NCI-H146 (cell line): ENCODE measurements around the gene LACTB.
A peak's percentile ranks its signal among the peaks of the same experiment; 100 is the strongest.

Source experiments
- DNase-seq: peaks from one replicate; lab custom pipeline; 2025; lab: John Stamatoyannopoulos, UW

Gene LACTB

DNA sequence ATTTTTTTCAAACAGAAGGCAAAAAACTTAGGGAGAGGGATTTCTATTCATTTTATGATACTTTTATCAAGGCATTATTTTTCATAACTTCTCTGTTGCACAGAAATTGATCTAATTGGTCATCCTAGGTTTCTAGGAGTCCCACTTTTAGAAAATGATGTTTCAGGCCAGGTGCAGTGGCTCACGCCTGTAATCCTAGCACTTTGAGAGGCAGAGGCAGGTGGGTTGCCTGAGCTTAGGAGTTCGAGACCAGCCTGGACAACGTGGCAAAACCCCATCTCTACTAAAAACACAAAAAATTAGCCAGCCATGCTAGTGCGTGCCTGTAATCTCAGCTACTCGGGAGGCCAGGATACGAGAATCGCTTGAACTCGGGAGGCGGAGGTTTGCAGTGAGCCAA lies 2.8 kb downstream of the LACTB start:
- no peak for DNase-seq

DNA sequence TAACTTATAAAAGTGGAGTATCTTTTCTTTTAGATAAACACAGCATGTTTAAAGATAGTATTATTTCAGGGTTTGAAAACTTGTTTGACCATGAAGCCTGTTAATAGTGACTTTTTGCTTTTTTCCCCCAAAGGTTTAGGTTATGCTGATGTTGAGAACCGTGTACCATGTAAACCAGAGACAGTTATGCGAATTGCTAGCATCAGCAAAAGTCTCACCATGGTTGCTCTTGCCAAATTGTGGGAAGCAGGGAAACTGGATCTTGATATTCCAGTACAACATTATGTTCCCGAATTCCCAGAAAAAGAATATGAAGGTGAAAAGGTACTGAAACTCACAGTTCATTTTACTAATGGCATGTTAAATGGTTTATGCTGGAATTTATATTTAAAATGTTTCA lies 5.1 kb downstream of the LACTB start:
- DNase-seq, result no peak

DNA sequence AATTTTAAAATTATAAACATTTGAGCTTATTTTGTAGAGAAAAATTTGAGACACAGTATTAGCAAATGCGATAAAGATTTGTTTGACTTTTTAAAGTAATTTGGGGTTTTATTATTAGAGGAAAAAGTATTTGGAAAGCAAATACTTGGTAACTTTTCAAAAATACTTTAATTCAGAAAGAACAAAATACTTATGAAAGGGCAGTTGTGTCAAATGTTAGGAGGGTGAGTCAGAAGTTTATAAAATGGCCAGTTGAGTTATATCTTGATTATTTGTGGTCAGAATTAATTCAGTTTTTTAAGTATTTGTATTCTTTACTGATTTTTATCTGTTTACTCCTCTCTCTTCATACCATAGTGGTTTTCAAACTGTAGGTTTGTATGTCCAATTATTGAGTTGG lies 12.1 kb downstream of the LACTB start:
- no peak for DNase-seq

DNA sequence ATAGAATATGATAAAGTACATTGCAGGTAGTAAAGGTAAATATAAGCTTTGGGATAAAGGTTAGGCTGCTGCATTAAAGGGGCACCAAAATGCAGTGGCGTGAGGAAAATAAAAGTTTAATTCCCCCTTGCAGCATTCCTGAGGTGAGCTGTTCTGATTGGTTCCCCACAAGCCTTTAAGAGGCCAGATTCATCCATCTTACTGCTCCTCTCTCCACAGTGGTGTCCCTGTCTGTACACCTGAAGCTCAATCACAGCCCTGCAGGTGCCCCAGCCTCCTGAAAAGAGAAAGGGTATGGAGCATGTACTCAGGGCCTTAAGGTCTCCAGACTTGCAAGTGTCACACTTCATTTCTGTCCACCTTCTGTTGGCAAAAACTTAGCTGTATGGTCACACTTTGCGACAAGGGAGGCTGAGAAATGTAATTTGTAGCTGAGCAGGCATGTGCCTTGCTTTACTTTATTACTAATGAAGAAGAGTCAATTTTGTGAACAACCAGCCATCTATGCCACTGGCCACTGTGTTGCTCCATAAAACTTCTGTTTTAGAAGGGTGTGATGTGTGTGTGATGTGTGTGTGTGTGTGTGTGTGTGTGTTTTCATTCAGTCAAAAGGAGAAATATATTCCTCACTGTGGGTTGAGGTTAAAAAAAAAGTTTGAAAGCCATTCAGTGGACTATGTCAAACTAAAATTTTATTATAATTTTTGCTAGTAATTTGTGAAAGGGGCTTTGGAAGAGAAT lies 12.8 kb downstream of the LACTB start:
- DNase-seq, result no peak

DNA sequence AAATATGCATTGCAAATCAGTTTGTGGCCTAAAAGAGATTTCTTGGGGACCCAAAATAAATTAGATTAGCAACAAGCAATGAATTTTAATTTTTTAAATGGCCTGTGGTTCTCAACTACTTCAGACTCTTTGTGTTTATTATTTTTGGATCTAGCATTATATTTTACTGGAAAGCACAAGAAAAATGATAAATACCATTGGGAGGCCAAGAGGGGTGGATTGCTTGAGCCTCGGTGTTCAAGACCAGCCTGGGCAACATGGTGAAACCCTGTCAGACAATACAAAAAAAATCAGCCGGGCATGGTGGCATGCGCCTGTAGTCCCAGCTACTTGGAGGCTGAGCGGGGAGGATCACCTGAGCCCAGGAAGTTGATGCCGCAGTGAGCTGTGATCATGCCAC lies 13.6 kb downstream of the LACTB start:
- no peak for DNase-seq

DNA sequence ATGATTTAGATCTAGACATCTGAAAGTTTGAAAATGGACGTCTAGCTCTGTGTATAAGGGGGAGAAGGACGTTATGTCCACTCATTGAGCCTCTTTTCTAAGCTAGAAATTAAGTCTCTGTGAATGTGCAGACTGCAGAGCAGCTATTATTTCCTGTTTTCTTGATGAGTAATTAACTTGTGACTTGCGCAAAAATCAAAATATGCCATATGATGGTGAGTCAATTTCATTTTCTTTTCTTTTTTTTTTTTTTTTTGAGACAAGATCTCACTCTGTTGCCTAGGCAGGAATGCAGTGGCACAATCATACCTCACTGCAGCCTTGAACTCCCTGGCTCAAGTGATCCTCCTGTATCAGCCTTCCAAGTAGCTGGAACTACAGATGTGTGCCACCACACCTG lies 14.1 kb downstream of the LACTB start:
- no peak for DNase-seq

DNA sequence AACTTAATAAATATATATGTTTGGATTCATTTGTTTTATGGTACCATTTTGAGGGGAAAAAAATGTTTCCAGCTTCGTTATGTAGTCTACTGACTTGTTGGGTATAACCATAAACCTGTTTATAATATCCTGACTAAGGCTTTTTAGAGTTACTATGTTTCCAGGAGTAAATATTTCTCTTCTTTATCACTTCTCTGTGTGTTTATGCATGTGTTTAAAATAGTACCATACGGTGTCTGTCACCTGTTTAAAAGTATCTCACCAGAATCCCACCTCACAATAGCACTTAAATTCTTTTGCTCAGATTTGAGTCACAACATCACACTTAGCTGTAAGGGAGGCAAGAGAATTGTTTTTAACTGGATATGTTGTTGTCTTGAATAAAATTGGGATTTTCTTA lies 15.1 kb downstream of the LACTB start:
- DNase-seq, result no peak

DNA sequence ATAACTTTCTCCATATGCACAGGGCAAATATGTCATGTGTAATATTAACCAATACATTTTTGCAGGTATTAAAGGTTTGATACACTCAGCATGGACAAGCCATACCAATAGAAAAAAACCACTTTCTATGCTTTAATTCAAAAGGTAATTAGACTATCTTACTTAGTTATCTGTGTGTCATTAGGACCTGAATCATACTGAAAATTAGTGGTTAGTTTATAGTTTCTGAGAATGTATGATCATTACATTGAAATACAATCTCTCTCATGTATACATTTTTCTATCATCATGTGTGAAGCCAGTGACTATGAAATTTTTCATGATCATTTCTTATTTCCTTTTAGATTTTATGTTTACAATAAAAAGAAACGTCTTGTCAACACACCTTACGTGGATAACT lies 19.3 kb downstream of the LACTB start:
- DNase-seq, result no peak

DNA sequence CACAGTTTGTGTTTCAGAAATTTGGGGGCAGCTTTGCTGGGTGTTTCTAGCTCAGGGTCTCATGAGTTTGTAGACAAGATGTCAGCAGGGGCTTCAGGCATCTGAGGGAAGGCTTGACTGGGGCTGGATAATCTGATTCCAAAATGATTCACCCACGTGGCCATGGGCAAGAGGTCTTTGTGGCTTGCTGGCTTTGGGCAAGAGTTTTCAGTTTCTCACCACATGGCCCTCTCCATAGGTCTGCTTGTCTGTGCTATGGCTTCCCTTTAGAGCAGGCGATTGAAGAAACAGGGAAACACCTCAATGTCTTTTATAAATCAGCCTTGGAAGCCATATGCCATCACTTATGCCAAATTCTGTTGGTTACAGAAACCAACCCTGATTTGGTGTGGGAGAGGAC lies 23.8 kb downstream of the LACTB start:
- no peak for DNase-seq

DNA sequence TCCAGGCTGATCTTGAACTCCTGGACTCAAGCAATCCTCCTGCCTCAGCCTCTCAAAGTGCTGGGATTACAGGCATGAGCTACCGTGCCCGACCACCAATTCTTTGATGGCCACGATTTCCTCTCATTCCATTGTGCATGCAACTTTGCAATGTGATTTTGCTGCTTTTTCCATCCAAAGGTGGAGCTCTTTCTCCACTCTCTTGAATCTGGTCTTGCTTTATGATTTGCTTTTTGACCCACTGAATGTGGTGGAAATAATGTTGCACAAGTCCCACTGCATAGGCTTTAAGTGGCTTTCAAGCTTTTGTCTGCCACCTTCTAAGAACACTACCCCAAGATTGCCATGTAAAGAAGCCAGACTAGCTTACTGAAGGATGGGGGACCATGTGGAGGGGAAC lies 25.0 kb downstream of the LACTB start:
- no peak for DNase-seq

DNA sequence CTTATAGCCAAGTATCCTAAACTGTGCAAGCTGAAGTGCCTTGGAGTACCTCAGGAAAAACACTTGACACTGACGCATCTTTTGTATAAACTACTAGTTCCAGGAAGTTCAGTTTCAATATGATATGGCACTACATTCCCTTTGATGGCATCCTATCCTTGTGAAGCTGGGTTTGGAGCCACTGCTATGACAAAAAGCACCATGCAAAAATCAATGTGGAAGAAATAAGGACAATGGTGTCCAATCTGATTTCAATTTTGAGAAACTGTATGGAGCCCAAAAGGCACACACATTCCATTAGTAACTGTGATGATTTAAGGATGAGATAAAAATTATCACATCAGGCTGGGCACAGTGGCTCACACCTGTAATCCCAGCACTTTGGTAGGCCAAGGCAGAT lies 30.0 kb downstream of the LACTB start:
- DNase-seq, result no peak

DNA sequence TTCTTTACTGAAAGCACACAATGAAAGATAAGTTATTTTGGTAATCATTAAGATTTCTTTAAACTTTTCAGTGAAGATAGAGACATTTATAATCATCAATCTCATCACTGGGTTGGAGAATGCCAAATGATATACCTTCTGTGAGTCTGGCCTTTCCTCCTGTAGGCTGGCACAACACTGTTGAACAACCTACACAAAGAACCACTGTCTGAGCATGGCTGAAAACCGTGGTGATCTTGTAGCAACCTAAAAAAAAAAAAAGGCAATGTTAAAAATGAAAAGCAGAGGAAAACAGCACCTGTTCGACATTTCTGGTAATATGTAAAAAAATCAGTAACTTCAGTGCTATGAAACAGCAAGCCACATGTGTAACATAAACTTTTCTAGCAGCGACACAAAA lies 33.8 kb downstream of the LACTB start:
- no peak for DNase-seq

DNA sequence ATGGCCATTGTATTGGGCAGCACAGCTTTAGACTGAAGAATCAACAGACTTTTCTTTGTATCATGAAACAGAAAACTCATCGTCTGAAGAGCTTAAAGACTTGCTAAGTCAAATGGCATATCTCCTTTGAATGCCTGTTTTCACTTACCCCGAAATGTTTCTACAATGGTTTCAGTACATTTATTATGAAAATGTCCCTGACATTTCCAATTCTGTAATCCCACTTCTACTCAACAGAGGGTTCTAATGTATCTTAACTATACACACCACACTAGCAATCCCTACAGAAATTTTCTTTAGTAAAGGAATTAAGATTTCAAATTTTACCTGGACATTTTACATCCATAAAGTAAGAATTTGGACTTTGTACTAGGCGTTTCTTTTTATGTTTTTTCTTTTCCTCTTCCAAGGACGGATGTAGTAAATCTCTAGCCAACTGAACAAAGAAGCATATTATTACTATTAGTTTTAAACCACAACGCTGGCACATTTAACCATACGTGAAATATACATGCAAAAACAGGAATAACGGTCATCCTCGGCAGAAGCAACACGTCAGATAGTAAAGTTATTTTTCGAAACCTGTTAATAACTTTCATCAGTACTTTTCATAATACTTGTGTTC lies 34.5 kb downstream of the LACTB start:
- DNase-seq, result no peak

DNA sequence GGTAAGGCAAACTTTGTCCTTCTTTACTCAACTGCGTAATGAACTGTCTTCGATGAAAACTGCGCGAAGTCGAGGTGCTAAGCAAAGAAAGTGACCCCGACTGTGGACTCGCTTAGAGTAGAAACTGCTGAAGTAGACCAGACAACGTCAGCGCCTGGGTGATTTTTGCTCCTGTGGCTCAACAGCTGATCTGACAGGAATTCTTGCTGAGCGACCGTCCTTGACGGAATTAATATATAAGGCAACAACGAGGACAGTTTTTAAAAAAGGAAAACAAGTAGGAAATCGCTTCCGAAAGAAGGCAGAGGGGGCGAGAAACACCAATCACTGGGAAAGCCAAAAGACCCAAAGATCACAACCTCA lies 35.1 kb downstream of the LACTB start:
- peak; percentile 26 for DNase-seq

DNA sequence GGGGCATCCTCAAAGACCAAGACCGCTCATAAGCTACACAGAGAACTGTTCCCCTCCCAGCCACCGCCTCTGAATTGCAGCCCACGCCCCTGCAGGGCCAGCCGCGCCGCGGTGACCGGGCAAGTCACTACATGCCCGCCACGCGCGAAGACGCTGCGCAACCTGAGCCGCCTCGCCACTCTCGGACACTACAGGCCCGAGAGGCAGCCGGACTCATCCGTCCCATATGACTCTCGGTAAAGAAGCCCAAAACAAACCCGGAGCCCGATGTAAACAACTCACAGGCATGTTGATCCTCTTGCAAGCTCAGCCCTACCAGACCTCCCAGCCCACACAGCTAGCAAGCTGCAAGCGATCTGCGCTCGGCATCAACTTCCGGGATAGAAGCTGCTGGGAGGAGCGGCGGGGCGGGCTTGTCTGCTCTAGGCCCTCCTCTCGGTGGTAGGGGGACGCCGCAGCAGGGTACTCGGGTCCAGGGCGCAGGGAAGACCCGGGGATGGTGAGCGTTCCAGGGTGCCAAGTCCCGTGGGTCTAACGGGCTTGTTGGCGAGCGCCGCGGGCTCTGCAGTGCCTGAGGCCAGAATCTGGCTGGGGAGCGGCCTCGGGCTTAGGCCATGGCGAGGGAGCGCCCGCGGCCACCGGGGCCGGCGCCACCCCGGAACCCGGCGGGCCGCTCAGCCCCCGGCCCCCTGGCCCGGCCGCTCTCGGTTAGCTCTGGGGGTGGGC lies 35.6 kb downstream of the LACTB start, which contains the start of gene RPS27L:
RPS27L (minus strand) TSS at position 360 of the 726 bp plus-strand sequence; CDS start at position 288, 72 bp downstream.
- DNase-seq, result peak; percentile 88

DNA sequence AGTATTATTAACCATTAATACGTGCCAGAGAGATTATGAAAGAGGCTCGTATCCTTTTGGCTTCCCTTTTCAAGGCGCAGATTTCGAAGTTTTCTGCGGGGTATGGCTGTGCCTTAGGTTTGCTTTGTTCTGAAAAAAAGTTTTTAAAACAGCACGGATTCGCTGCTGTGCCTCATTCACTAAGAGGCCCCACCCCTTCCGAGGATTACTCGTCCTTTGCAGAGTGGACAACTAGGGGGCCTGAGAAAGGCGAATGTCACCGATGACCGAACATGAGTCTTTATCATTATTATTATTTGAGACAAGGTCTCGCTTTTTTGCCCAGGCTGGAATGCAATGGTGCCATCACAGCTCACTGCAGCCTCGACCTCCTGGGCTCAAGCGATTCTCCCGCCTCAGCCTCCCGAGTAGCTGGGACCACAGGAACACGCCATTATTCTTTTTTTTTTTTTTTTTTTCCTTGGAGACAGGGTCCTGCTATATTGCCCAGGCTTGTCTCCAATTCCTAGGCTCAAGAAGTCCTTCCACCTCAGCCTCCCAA lies 36.3 kb downstream of the LACTB start:
- peak; percentile 30 for DNase-seq

DNA sequence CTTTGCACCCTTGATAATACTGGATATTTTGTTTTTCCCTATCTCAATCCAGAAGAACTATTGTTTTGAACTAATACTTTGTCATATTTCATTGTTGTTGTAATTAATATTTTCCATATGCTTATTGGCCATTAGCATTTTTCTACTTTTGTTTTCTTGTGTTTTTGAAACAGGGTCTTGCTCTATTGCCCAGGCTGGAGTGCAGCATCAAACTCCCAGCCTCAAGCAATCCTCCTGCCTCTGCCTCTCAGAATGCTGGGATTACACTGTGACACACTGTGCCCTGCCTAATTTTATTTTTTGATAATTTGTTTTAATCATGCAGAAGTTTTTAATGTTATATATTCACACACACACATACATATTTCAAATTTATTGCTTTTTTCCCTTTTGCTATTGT lies 39.0 kb downstream of the LACTB start:
- DNase-seq, result no peak

DNA sequence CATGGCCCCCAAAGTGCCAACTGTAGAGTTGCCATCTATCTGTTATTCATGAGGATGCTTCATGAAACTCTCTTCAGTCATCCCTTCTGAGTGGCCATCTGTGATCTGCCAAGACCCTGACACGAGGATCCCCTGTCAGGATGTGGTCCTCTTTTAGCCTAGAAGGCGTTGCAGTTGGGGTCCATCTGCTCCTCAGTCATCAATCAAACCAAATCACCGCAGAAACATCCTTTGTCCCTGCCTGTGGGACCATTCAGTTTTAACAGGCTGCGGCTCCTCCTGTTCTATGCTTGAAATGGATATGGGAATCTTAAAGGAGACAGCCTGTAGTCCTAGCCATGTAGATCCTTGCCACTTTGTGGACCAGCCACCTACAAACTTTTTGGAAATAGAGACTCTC lies 41.6 kb downstream of the LACTB start:
- DNase-seq, result no peak

DNA sequence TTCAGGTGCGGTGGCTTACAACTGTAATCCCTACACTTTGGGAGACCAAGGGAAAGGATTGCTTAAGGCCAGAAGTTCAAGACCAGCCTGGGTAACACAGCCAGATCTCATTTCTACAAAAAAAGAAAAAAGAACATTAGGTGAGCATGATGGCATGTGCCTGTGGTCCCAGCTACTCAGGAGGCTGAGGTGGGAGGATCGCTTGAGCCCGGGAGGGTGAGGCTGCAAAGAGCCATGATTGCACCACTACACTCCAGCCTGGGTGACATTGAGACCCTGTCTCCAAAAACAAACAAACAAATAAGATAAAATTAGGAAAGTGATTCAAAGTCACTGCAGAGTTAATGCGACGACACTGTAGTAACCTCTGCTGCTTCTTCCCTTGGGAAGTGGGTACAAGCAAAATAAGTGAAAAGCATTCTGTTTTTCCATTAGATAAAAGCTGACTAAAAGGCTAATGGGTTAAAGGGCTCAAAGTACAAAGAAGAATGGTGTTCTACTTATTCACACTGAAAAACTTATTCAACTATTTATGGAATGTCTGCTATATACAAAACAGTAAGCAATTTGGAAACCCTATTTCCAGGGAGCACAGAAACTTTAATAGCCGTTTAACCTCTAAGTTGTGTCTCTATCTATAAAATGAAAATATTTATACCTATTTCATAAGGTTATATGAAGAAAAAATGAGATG lies 43.7 kb downstream of the LACTB start:
- no peak for DNase-seq

DNA sequence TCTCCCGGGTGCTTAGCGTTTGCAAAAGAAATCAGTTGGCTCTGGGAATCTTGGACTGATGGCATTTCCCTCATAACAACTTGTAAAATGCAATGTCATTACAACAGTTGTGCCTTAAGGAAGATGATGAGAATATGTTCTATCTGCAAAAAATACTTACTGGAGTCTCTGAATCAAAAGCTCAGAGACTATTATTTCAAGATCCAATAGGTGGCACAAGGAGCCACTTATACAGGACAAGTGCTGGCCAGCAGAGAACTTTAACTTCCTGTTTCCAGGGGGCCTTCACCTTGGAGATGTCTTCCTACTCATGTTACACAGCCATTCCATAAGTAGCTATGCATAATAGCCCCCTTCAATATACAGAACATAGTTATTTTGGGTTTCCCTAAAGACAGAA lies 44.6 kb downstream of the LACTB start:
- DNase-seq, result no peak

DNA sequence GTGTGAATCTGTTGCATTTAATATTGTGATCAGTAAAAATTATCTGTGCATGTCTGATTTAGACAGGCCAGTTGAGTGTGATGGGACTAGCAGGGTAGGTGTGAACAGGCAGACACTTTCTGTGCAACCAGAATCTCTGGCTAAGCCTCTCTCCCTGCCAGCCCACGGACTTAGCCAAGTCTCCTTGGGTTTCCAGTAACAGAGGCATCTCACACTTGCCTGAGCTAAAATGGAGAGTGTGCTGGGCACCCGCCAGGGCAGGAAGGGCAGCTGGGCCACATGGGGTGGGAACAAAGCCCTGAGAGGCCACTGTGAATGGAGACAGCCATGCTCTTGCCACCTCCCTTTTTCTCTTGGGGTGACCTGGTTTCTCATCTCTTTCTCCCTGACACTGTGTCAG lies 48.1 kb downstream of the LACTB start:
- DNase-seq, result no peak

DNA sequence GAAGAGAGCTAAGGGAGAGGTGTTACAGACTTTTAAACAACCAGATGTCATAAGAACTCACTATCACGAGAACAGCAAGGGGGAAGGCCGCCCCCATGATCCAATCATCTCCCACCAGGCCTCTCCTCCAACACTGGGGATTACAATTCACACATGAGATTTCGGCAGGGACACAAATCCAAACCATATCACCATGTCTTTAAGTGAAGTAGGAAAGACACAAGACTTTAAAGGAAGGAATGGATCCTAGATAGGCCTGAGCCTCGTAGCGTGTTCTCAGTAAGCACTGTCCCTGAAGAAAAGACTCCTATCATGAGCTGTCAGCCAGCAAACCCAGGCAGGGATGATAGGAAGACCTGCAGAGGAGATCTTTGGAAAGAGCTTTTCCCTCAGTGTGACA lies 50.7 kb downstream of the LACTB start:
- no peak for DNase-seq
